ENCODE measurements around the gene PDE8B. TPM values are rescaled to one million over a fixed set of nuclear protein-coding genes. Genes with fewer than 3 reads are reported as not detected.

The PDE8B gene
- total and polyA plus RNA-seq, 2 experiments from 2014 or later, result 0.45 to 0.91 TPM

DNA sequence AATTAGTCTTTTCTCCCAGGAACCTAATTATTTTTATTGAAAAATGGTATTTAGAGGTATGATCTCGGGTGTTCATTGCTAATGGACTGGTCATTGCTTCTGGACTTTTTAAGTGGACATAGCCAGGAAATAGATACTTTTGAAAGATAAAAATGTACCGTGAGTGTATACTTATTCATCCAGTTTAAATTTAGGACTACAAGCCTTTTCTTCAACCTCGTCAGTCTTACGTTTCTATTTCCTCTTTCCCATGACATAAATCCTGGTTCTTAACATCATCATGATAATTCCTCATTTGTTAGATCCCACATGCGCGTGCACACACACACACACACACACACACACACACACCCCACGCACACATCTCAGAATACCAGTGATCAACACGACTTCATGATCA lies 15.1 kb downstream of the PDE8B start:
- ATAC-seq (no peak), DNase-seq (ENCODE audit: low spot score) (no peak)
- TF ChIP-seq POLR2AphosphoS5 (IDR thresholded peaks at IDR 0.05; ENCODE audit: low read depth), result no peak
- no peak for TF ChIP-seq ZNF114 (CRISPR knock-in tag; IDR thresholded peaks at IDR 0.05)
- TF ChIP-seq EZH2phosphoT487 (IDR thresholded peaks at IDR 0.05; ENCODE audit: unreplicated experiment), result no peak
- TF ChIP-seq, protein P1, sequence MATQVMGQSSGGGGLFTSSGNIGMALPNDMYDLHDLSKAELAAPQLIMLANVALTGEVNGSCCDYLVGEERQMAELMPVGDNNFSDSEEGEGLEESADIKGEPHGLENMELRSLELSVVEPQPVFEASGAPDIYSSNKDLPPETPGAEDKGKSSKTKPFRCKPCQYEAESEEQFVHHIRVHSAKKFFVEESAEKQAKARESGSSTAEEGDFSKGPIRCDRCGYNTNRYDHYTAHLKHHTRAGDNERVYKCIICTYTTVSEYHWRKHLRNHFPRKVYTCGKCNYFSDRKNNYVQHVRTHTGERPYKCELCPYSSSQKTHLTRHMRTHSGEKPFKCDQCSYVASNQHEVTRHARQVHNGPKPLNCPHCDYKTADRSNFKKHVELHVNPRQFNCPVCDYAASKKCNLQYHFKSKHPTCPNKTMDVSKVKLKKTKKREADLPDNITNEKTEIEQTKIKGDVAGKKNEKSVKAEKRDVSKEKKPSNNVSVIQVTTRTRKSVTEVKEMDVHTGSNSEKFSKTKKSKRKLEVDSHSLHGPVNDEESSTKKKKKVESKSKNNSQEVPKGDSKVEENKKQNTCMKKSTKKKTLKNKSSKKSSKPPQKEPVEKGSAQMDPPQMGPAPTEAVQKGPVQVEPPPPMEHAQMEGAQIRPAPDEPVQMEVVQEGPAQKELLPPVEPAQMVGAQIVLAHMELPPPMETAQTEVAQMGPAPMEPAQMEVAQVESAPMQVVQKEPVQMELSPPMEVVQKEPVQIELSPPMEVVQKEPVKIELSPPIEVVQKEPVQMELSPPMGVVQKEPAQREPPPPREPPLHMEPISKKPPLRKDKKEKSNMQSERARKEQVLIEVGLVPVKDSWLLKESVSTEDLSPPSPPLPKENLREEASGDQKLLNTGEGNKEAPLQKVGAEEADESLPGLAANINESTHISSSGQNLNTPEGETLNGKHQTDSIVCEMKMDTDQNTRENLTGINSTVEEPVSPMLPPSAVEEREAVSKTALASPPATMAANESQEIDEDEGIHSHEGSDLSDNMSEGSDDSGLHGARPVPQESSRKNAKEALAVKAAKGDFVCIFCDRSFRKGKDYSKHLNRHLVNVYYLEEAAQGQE (IDR thresholded peaks at IDR 0.05; ENCODE audit: unreplicated experiment), result no peak
- TF ChIP-seq, protein P2, sequence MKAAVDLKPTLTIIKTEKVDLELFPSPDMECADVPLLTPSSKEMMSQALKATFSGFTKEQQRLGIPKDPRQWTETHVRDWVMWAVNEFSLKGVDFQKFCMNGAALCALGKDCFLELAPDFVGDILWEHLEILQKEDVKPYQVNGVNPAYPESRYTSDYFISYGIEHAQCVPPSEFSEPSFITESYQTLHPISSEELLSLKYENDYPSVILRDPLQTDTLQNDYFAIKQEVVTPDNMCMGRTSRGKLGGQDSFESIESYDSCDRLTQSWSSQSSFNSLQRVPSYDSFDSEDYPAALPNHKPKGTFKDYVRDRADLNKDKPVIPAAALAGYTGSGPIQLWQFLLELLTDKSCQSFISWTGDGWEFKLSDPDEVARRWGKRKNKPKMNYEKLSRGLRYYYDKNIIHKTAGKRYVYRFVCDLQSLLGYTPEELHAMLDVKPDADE (IDR thresholded peaks at IDR 0.05), result no peak
- no peak for TF ChIP-seq ZNF331 (CRISPR knock-in tag; IDR thresholded peaks at IDR 0.05; ENCODE audit: low read depth)
- no peak for TF ChIP-seq CREB1 (CRISPR knock-in tag; IDR thresholded peaks at IDR 0.05; ENCODE audit: low read depth)
- no peak for TF ChIP-seq NANOG (IDR thresholded peaks at IDR 0.05; ENCODE audit: borderline replicate concordance)
- TF ChIP-seq EZH2 (IDR thresholded peaks at IDR 0.05; ENCODE audit: low read depth, unreplicated experiment), result no peak
- TF ChIP-seq JUNB (IDR thresholded peaks at IDR 0.05; ENCODE audit: unreplicated experiment), result no peak
- TF ChIP-seq, protein P3, sequence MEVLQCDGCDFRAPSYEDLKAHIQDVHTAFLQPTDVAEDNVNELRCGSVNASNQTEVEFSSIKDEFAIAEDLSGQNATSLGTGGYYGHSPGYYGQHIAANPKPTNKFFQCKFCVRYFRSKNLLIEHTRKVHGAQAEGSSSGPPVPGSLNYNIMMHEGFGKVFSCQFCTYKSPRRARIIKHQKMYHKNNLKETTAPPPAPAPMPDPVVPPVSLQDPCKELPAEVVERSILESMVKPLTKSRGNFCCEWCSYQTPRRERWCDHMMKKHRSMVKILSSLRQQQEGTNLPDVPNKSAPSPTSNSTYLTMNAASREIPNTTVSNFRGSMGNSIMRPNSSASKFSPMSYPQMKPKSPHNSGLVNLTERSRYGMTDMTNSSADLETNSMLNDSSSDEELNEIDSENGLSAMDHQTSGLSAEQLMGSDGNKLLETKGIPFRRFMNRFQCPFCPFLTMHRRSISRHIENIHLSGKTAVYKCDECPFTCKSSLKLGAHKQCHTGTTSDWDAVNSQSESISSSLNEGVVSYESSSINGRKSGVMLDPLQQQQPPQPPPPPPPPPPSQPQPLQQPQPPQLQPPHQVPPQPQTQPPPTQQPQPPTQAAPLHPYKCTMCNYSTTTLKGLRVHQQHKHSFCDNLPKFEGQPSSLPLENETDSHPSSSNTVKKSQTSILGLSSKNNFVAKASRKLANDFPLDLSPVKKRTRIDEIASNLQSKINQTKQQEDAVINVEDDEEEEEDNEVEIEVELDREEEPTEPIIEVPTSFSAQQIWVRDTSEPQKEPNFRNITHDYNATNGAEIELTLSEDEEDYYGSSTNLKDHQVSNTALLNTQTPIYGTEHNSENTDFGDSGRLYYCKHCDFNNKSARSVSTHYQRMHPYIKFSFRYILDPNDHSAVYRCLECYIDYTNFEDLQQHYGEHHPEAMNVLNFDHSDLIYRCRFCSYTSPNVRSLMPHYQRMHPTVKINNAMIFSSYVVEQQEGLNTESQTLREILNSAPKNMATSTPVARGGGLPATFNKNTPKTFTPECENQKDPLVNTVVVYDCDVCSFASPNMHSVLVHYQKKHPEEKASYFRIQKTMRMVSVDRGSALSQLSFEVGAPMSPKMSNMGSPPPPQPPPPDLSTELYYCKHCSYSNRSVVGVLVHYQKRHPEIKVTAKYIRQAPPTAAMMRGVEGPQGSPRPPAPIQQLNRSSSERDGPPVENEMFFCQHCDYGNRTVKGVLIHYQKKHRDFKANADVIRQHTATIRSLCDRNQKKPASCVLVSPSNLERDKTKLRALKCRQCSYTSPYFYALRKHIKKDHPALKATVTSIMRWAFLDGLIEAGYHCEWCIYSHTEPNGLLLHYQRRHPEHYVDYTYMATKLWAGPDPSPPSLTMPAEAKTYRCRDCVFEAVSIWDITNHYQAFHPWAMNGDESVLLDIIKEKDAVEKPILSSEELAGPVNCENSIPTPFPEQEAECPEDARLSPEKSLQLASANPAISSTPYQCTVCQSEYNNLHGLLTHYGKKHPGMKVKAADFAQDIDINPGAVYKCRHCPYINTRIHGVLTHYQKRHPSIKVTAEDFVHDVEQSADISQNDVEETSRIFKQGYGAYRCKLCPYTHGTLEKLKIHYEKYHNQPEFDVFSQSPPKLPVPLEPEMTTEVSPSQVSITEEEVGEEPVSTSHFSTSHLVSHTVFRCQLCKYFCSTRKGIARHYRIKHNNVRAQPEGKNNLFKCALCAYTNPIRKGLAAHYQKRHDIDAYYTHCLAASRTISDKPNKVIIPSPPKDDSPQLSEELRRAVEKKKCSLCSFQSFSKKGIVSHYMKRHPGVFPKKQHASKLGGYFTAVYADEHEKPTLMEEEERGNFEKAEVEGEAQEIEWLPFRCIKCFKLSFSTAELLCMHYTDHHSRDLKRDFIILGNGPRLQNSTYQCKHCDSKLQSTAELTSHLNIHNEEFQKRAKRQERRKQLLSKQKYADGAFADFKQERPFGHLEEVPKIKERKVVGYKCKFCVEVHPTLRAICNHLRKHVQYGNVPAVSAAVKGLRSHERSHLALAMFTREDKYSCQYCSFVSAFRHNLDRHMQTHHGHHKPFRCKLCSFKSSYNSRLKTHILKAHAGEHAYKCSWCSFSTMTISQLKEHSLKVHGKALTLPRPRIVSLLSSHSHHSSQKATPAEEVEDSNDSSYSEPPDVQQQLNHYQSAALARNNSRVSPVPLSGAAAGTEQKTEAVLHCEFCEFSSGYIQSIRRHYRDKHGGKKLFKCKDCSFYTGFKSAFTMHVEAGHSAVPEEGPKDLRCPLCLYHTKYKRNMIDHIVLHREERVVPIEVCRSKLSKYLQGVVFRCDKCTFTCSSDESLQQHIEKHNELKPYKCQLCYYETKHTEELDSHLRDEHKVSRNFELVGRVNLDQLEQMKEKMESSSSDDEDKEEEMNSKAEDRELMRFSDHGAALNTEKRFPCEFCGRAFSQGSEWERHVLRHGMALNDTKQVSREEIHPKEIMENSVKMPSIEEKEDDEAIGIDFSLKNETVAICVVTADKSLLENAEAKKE (CRISPR knock-in tag; IDR thresholded peaks at IDR 0.05), result no peak
- no peak for TF ChIP-seq STAT1 (IDR thresholded peaks at IDR 0.05; ENCODE audit: unreplicated experiment)
- TF ChIP-seq, protein P4, sequence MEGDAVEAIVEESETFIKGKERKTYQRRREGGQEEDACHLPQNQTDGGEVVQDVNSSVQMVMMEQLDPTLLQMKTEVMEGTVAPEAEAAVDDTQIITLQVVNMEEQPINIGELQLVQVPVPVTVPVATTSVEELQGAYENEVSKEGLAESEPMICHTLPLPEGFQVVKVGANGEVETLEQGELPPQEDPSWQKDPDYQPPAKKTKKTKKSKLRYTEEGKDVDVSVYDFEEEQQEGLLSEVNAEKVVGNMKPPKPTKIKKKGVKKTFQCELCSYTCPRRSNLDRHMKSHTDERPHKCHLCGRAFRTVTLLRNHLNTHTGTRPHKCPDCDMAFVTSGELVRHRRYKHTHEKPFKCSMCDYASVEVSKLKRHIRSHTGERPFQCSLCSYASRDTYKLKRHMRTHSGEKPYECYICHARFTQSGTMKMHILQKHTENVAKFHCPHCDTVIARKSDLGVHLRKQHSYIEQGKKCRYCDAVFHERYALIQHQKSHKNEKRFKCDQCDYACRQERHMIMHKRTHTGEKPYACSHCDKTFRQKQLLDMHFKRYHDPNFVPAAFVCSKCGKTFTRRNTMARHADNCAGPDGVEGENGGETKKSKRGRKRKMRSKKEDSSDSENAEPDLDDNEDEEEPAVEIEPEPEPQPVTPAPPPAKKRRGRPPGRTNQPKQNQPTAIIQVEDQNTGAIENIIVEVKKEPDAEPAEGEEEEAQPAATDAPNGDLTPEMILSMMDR (conservative IDR thresholded peaks at IDR 0.05; ENCODE audit: low read depth in 2 of 2), result no peak
- no peaks in the 10 kb centered on the region for H3K4me1 ChIP-seq (ENCODE audit: insufficient read depth)
- H4K20me1 ChIP-seq (replicated peaks; ENCODE audit: insufficient read depth), result no peaks in the 10 kb centered on the region
- Mint-ChIP-seq H3K36me3 (ENCODE audit: low read depth) (no peaks in the 10 kb centered on the region), H3K27me3 (ENCODE audit: insufficient read depth, low read depth, poor library complexity) (peaks cover 2% of the 10 kb centered on the region), H3K9me3 (no peaks in the 10 kb centered on the region), H3K4me1 (no peaks in the 10 kb centered on the region), H3K4me3 (no peak overlapping the region), H3K27ac (no peak overlapping the region)
- H3K27ac ChIP-seq (ENCODE audit: low read depth), result no peak overlapping the region
- no peaks in the 10 kb centered on the region for H3F3A ChIP-seq (replicated peaks; ENCODE audit: low read depth)
- H3K79me2 ChIP-seq (replicated peaks; ENCODE audit: insufficient read depth), result no peaks in the 10 kb centered on the region
- no peaks in the 10 kb centered on the region for H3K27me3 ChIP-seq (ENCODE audit: insufficient read depth)
- no peak overlapping the region for H3K4me3 ChIP-seq
- no peaks in the 10 kb centered on the region for H3K36me3 ChIP-seq (ENCODE audit: insufficient read depth)
- no peak overlapping the region for H3K4me2 ChIP-seq
- H3K9me2 ChIP-seq (ENCODE audit: insufficient read depth), result no peaks in the 10 kb centered on the region
- no peak overlapping the region for H2AFZ ChIP-seq

All from GM23338 (cell line).